ENCODE results near the gene IFNGR2. TPM values are rescaled to one million over a fixed set of nuclear protein-coding genes. Genes with fewer than 3 reads are reported as not detected.
A peak's percentile ranks its signal among the peaks of the same experiment; 100 is the strongest.

The IFNGR2 gene
- total RNA-seq, 1 experiment from 2014 or later: 44.1 TPM

- H3K4me3 Mint-ChIP-seq: no peak overlapping the region
- no peak overlapping the region for H2BK120ac ChIP-seq (ENCODE audit: low read depth, low read length, poor library complexity, severe bottlenecking)
- H3K9ac ChIP-seq (ENCODE audit: extremely low read depth, insufficient read length, low read length): no peak overlapping the region
- peaks cover 8 to 30% (median 16%) of the 10 kb centered on the region in 3 experiments; a peak in 5 of 7 replicates for H3K36me3 Mint-ChIP-seq (ENCODE audit: insufficient read depth in 1 of 3, low read depth in 3 of 3)
- H4K91ac ChIP-seq (ENCODE audit: insufficient read length, low read depth, low read length): no peak overlapping the region
- no peak overlapping the region for H3K27ac ChIP-seq (ENCODE audit: insufficient read length, low read depth, low read length)
- H3K4ac ChIP-seq (ENCODE audit: low read depth, low read length): no peak overlapping the region
- H4K8ac ChIP-seq (replicated peaks; ENCODE audit: insufficient read length, low read depth, low read length): no peak overlapping the region
- no peak overlapping the region for H2BK15ac ChIP-seq (ENCODE audit: low read depth, low read length)
- H3K27ac Mint-ChIP-seq: peak overlapping the region in 1 of 3 experiments; percentile 14; a peak in 2 of 7 replicates
- H4K5ac ChIP-seq (ENCODE audit: insufficient read length, low read depth, low read length): no peak overlapping the region
- no peak for DNase-seq
- no peak overlapping the region for H3K56ac ChIP-seq (ENCODE audit: insufficient read length, low read depth, low read length)
- H3K79me2 ChIP-seq (ENCODE audit: insufficient read depth, low read length): no peaks in the 10 kb centered on the region
- TF ChIP-seq CTCF (conservative IDR thresholded peaks at IDR 0.05): no peak
- WGBS (ENCODE audit: extremely low coverage, insufficient read length, low lambda C conversion rate): no CpG with 5 or more reads among the region's 8 CpGs
- no peak overlapping the region for H2BK12ac ChIP-seq (ENCODE audit: insufficient read length, low read depth, low read length)
- no peaks in the 10 kb centered on the region for H4K20me1 ChIP-seq (ENCODE audit: control insufficient read depth, insufficient read depth, insufficient read length)
- no peak overlapping the region for H2BK5ac ChIP-seq (ENCODE audit: insufficient read length, low read length)
- H3K18ac ChIP-seq (ENCODE audit: insufficient read length, low read depth, low read length): no peak overlapping the region
- no peak overlapping the region for H2AK5ac ChIP-seq (ENCODE audit: insufficient read length, low read length)
- H3K4me1 ChIP-seq (ENCODE audit: insufficient read depth, low read length): no peaks in the 10 kb centered on the region
- H3K9me3 ChIP-seq (ENCODE audit: control insufficient read depth, low read depth, low read length): no peaks in the 10 kb centered on the region
- H3K23me2 ChIP-seq (ENCODE audit: insufficient read length, low read depth, low read length, poor library complexity, severe bottlenecking): no peaks in the 10 kb centered on the region
- no peak overlapping the region for H3K23ac ChIP-seq (ENCODE audit: insufficient read length, low read depth, low read length)
- H2AFZ ChIP-seq (ENCODE audit: low read length): no peak overlapping the region
- H2BK20ac ChIP-seq (ENCODE audit: low read depth, low read length, poor library complexity, severe bottlenecking): no peak overlapping the region
- no peak overlapping the region for H3K4me2 ChIP-seq (ENCODE audit: insufficient read depth, insufficient read length, low read length)
- H3K9me3 Mint-ChIP-seq: no peaks in the 10 kb centered on the region; a peak in 1 of 5 replicates
- H3T11ph ChIP-seq (ENCODE audit: low read length): no peak overlapping the region
- no peaks in the 10 kb centered on the region for H3K27me3 ChIP-seq (ENCODE audit: insufficient read depth, low read length)
- no peaks in the 10 kb centered on the region for H3K27me3 Mint-ChIP-seq (ENCODE audit: low read depth)
- peaks cover 12 to 13% of the 10 kb centered on the region in 2 experiments for H3K4me1 Mint-ChIP-seq
- H3K79me1 ChIP-seq (ENCODE audit: insufficient read depth, low read depth, low read length, poor library complexity, severe bottlenecking): no peaks in the 10 kb centered on the region
- H3K14ac ChIP-seq (ENCODE audit: insufficient read depth, low read length): no peak overlapping the region
Observed at GRCh38 chr21:33357177-33357576, 46.0 kb upstream of the IFNGR2 start.
